Mammary epithelial cell (primary cell): ENCODE measurements around the gene GDF10.

Experiments used
- EZH2 ChIP-seq: IDR thresholded peaks from 2 replicates; pipeline ENCODE4 v1.6.1; 2012; ENCODE audit warnings: low read length, inconsistent platforms, borderline replicate concordance
- TF ChIP-seq, protein P1 (sequence below), 2 donors: IDR thresholded peaks in 1 of 2; conservative IDR thresholded peaks in 1 of 2; 2 replicates each; pipeline ENCODE4 v1.5.1; 2011 to 2012; ENCODE audit warnings: inconsistent platforms in 2 of 2, low read length in 2 of 2, mild to moderate bottlenecking in 2 of 2, control low read depth in 1 of 2, low read depth in 1 of 2; ENCODE audit not compliant: insufficient read depth in 1 of 2; ENCODE audit errors: extremely low read depth in 1 of 2

DNA sequence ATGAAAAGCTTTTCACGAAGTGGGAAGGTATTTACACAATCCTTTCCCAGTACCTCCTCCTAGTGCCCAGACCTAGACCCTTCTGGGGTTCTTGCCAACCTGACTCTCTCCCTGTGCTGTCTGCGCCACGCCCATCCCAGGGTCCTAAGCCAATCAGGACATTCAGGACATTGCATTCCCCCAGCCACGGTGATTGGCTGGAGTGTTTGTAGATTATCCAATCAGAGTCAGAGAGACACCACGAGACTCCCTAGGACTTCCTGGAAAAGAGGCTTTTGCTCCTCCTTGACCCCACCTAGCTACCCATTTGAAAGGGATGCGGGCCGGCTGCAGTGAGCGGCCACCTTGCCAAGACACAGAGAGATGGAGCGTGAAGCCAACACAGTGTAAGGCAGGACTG lies 18.7 kb downstream of the GDF10 start:
- TF ChIP-seq, protein P1, sequence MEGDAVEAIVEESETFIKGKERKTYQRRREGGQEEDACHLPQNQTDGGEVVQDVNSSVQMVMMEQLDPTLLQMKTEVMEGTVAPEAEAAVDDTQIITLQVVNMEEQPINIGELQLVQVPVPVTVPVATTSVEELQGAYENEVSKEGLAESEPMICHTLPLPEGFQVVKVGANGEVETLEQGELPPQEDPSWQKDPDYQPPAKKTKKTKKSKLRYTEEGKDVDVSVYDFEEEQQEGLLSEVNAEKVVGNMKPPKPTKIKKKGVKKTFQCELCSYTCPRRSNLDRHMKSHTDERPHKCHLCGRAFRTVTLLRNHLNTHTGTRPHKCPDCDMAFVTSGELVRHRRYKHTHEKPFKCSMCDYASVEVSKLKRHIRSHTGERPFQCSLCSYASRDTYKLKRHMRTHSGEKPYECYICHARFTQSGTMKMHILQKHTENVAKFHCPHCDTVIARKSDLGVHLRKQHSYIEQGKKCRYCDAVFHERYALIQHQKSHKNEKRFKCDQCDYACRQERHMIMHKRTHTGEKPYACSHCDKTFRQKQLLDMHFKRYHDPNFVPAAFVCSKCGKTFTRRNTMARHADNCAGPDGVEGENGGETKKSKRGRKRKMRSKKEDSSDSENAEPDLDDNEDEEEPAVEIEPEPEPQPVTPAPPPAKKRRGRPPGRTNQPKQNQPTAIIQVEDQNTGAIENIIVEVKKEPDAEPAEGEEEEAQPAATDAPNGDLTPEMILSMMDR (conservative IDR thresholded peaks at IDR 0.05 in 1 of 2, IDR thresholded peaks at IDR 0.05 in 1 of 2; ENCODE audit: extremely low read depth in 1 of 2, insufficient read depth in 1 of 2, low read depth in 1 of 2, low read length in 2 of 2): no peak
- no peak for TF ChIP-seq EZH2
